OCI-LY3 (cell line): ENCODE measurements around the gene SLC25A43.

Experiments
- H2AFZ ChIP-seq: fragments of 200-600, 300-600 bp; shearing (Covaris generic); 2 replicates; pipeline ENCODE4 v1.6.0; 2014; ENCODE audit warnings: antibody characterized with exemption, low read depth, low read length
- H3K27ac ChIP-seq: fragments of 200-600, 300-600 bp; sonication (generic); 2 replicates; pipeline ENCODE4 v1.5.1; 2014; ENCODE audit warnings: mild to moderate bottlenecking, low read length, moderate library complexity, mixed read lengths
- H3K27me3 ChIP-seq: fragments of 200-600, 300-600 bp; sonication (generic); 2 replicates; pipeline ENCODE4 v1.6.1; 2014; ENCODE audit warnings: low read depth, low read length, mixed read lengths
- H3K36me3 ChIP-seq: fragments of 200-600, 300-600 bp; sonication (generic); replicated peaks from 2 replicates; pipeline ENCODE3; 2014; ENCODE audit warnings: low read depth, low read length, mixed read lengths
- H3K4me1 ChIP-seq: fragments of 300-600, 200-600 bp; sonication (generic); 2 replicates; pipeline ENCODE4 v1.6.1; 2014; ENCODE audit warnings: low read length, mixed read lengths
- H3K4me2 ChIP-seq: fragments of 200-600, 300-600 bp; sonication (generic); 2 replicates; pipeline ENCODE4 v1.6.1; 2014; ENCODE audit warnings: low read length, mixed read lengths
- H3K4me3 ChIP-seq: fragments of 300-600, 200-600 bp; sonication (generic); 2 replicates; pipeline ENCODE4 v1.5.1; 2014; ENCODE audit warnings: antibody characterized with exemption, mild to moderate bottlenecking, low read length, moderate library complexity
- H3K79me2 ChIP-seq: fragments of 300-600, 200-600 bp; shearing (Covaris generic); 2 replicates; pipeline ENCODE4 v1.6.1; 2014; ENCODE audit warnings: mild to moderate bottlenecking, low read length, mixed read lengths
- H3K9ac ChIP-seq: fragments of 300-600, 200-600 bp; shearing (Covaris generic); 2 replicates; pipeline ENCODE4 v1.6.0; 2014; ENCODE audit warnings: mild to moderate bottlenecking, low read length, moderate library complexity
- H3K9me3 ChIP-seq: fragments of 200-600, 300-600 bp; shearing (Covaris generic); 2 replicates; pipeline ENCODE4 v1.6.1; 2014; ENCODE audit warnings: low read length, mixed read lengths; ENCODE audit not compliant: insufficient read depth
- H4K20me1 ChIP-seq: fragments of 200-600, 300-600 bp; sonication (generic); 2 replicates; pipeline ENCODE4 v1.6.1; 2016; ENCODE audit warnings: low read length, mixed read lengths; ENCODE audit not compliant: insufficient read depth
- EZH2phosphoT487 ChIP-seq: fragments of 200-600 bp; shearing (Covaris generic); IDR thresholded peaks from 2 replicates; pipeline ENCODE4 v1.6.1; 2018; ENCODE audit warnings: antibody characterized with exemption, mixed run types, low read depth
- TF ChIP-seq, protein P1 (sequence below): fragments of 200-600, 300-600 bp; sonication (generic); IDR thresholded peaks from 2 replicates; pipeline ENCODE4 v1.5.1; 2014; ENCODE audit warnings: antibody characterized with exemption, low read length, low read depth

Gene SLC25A43

DNA sequence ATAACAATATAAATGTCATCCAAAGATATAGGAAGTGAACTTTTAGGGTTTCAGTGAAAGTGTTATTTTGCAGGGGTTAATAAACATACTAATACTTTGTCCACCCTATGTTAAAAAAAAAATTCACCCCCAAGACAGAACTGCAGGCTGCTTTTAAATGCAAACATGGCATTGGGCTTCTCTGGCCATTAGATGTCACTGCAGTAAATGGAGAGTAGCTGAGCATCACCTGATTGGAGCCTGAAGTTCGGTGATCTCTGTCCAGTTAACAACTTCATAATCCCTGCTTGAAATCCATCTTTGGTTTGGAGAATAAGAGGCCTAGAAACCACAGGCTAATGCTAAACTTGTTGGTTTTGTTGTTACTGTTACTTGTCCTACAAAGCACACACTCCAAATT is 18.7 kb downstream of the SLC25A43 start:
- Histone ChIP-seq H3K4me1 (no peaks in the 10 kb centered on the region), H4K20me1 (no peaks in the 10 kb centered on the region), H3K4me2 (no peak overlapping the region), H2AFZ (no peak overlapping the region), H3K4me3 (no peak overlapping the region), H3K27me3 (no peaks in the 10 kb centered on the region), H3K9me3 (no peaks in the 10 kb centered on the region), H3K79me2 (no peaks in the 10 kb centered on the region), H3K36me3 (no peaks in the 10 kb centered on the region), H3K27ac (no peak overlapping the region), H3K9ac (no peak overlapping the region)
- TF ChIP-seq, protein P1, sequence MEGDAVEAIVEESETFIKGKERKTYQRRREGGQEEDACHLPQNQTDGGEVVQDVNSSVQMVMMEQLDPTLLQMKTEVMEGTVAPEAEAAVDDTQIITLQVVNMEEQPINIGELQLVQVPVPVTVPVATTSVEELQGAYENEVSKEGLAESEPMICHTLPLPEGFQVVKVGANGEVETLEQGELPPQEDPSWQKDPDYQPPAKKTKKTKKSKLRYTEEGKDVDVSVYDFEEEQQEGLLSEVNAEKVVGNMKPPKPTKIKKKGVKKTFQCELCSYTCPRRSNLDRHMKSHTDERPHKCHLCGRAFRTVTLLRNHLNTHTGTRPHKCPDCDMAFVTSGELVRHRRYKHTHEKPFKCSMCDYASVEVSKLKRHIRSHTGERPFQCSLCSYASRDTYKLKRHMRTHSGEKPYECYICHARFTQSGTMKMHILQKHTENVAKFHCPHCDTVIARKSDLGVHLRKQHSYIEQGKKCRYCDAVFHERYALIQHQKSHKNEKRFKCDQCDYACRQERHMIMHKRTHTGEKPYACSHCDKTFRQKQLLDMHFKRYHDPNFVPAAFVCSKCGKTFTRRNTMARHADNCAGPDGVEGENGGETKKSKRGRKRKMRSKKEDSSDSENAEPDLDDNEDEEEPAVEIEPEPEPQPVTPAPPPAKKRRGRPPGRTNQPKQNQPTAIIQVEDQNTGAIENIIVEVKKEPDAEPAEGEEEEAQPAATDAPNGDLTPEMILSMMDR = peak; percentile 37
- TF ChIP-seq EZH2phosphoT487 = no peak

- Histone ChIP-seq H3K4me1 (no peaks in the 10 kb centered on the region), H3K27me3 (no peaks in the 10 kb centered on the region), H3K4me3 (no peak overlapping the region), H2AFZ (no peak overlapping the region), H3K36me3 (no peaks in the 10 kb centered on the region), H3K9me3 (no peaks in the 10 kb centered on the region), H3K9ac (no peak overlapping the region), H3K79me2 (no peaks in the 10 kb centered on the region), H3K27ac (no peak overlapping the region), H4K20me1 (no peaks in the 10 kb centered on the region), H3K4me2 (no peak overlapping the region)
- TF ChIP-seq, protein P1 = no peak
- TF ChIP-seq EZH2phosphoT487 = no peak
Measured at GRCh38 chrX:119419146-119419545, 20.0 kb downstream of the SLC25A43 start.

GRCh38 chrX:119419898-119420297 is 20.8 kb downstream of the SLC25A43 start:
- Histone ChIP-seq H3K9ac (no peak overlapping the region), H3K27ac (no peak overlapping the region), H3K4me3 (no peak overlapping the region), H3K9me3 (no peaks in the 10 kb centered on the region), H3K27me3 (no peaks in the 10 kb centered on the region), H3K4me2 (no peak overlapping the region), H3K4me1 (no peaks in the 10 kb centered on the region), H3K36me3 (no peaks in the 10 kb centered on the region), H3K79me2 (no peaks in the 10 kb centered on the region), H2AFZ (no peak overlapping the region), H4K20me1 (no peaks in the 10 kb centered on the region)
- TF ChIP-seq EZH2phosphoT487 = no peak
- TF ChIP-seq, protein P1 = no peak

- Histone ChIP-seq H3K4me1 (no peaks in the 10 kb centered on the region), H3K4me3 (no peak overlapping the region), H3K36me3 (no peaks in the 10 kb centered on the region), H3K27ac (no peak overlapping the region), H2AFZ (no peak overlapping the region), H3K9me3 (no peaks in the 10 kb centered on the region), H3K27me3 (no peaks in the 10 kb centered on the region), H3K4me2 (no peak overlapping the region), H3K79me2 (no peaks in the 10 kb centered on the region), H4K20me1 (no peaks in the 10 kb centered on the region), H3K9ac (no peak overlapping the region)
- TF ChIP-seq, protein P1 = no peak
- TF ChIP-seq EZH2phosphoT487 = no peak
Measured at GRCh38 chrX:119421016-119421705, 22.0 kb downstream of the SLC25A43 start.
